ENCODE data around the gene CDHR2.

Gene CDHR2

DNA sequence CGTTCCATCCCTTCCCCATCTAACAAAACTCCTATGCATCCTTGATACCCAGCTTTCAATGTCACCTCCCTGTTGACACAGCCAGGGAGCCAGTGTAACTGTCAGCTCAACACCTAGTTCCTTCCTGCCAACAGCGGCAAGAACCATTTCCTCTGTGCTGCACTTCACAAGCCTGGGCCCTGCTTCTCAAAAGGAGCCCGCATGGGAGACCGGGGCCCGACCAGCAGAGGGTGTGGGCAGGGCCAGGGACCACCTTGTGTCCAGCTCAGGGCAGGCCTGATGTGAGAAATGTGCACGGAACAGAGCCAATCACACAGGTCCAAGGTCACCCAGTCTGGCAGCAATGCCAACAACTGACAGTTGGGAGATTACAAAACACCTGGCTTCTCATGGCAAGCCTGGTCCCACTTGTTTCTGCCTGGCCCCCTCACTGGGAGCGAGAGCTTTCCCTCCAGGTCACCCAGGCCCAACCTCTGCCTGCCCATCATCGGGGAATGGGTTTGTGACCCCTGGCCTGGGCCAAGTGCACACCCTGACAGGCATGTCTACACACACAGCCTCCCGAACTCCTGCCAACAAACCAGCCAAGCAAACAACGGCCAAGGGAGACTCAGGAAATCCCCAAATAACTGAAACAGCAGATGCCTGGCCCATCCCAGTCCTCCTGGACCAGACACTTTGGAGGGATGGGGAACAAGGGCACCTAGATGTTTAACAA lies 15.1 kb upstream of the CDHR2 start:
- Histone ChIP-seq H3K36me3 (ENCODE audit: control insufficient read depth, insufficient read depth, low read length) (peaks cover 23% of the 10 kb centered on the region), H3K27me3 (ENCODE audit: control insufficient read depth, insufficient read depth, low read length, poor library complexity, severe bottlenecking) (no peaks in the 10 kb centered on the region), H3K4me1 (ENCODE audit: control insufficient read depth, insufficient read depth, low read length) (peaks cover 24% of the 10 kb centered on the region), H3K27ac (ENCODE audit: insufficient read depth, low read depth, low read length, poor library complexity, severe bottlenecking) (no peak overlapping the region), H3K4me3 (ENCODE audit: insufficient read depth, low read depth, low read length) (no peak overlapping the region), H3K9me3 (ENCODE audit: control insufficient read depth, low read length) (no peaks in the 10 kb centered on the region)
- WGBS, 2 experiments: 82 to 85% methylated on average over 10 of the region's 10 CpGs

DNA sequence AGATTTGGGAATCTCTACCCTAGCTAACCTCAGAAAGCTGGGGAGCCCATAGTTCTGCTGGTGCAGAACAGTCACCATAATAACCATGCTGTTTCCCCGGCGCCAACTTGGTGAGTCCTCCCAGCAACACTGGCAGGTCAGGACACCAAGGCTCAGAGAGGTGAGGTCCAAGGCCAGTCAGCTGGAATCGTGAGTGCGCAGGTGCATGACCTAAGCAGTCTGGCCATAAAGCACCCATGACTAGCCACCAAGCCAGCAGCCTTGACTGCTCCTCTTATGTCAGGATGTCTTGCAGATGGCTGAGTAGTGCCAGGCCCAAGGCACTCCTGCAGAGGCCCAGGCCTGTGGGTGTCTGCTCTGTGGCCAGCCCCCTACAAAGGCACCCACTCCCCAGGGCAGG lies 14.5 kb upstream of the CDHR2 start:
- Histone ChIP-seq H3K9me3 (ENCODE audit: control insufficient read depth, low read length) (no peaks in the 10 kb centered on the region), H3K4me3 (ENCODE audit: insufficient read depth, low read depth, low read length) (no peak overlapping the region), H3K36me3 (ENCODE audit: control insufficient read depth, insufficient read depth, low read length) (peaks cover 17% of the 10 kb centered on the region), H3K27ac (ENCODE audit: insufficient read depth, low read depth, low read length, poor library complexity, severe bottlenecking) (no peak overlapping the region), H3K4me1 (ENCODE audit: control insufficient read depth, insufficient read depth, low read length) (peaks cover 24% of the 10 kb centered on the region), H3K27me3 (ENCODE audit: control insufficient read depth, insufficient read depth, low read length, poor library complexity, severe bottlenecking) (no peaks in the 10 kb centered on the region)
- 96 to 98% methylated on average over 4 of the region's 4 CpGs for WGBS, 2 experiments

DNA sequence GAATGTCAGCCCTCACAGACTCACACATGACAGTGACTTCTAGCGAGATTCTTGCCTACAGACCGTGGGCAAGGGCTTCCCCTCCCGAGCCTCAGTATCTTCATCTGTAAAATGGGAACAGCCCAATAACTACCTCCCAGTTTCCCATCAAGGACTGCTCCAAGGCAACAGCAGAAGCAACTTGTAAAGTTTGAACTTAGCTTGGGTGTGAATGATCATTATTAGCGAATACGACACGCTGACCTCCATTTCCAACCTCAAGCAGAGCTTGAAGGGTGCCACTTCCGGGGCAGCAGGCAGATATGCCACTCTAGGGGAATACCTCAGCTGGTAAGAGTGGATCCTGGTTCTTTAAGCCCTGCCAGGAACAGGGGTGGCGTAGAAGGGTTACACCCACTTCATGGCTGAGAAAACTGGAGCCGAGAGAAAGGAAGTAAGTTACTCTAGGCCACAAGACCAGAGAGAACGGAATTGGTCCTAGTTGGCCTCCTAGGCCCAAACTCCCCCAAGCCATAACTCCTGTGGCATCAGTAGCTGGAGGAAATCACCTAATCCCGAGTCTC lies 14.0 kb upstream of the CDHR2 start:
- WGBS, 2 experiments: 76% methylated on average over 11 of the region's 11 CpGs
- no peak overlapping the region for H3K27ac ChIP-seq (ENCODE audit: insufficient read depth, low read depth, low read length, poor library complexity, severe bottlenecking)

DNA sequence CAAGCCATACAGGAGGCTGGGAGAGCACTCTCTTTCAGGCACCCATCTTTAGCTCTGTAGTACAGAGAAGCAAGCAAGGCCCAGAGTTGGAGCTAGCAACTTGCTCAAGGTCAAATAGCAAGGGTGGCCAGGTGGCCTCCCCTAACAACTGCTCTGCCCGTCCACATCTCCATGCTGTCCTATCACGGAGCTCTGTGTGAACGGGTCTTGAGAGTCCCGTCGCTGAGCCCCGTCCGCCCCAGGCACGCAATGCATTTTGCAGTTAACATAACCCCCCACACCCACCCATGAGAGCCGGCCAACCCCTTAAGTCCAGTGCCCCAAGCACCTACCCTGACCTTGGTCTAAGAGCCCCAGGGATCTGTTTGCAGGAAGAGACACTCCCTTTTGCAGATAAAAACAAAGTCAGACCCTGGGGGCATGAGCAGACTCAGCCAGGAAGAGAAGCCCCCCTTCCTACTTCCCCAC lies 13.4 kb upstream of the CDHR2 start:
- H3K9me3 ChIP-seq (ENCODE audit: control insufficient read depth, low read length): no peaks in the 10 kb centered on the region
- WGBS, 2 experiments: 2 to 3% methylated on average over 9 of the region's 9 CpGs
- H3K27ac ChIP-seq (ENCODE audit: insufficient read depth, low read depth, low read length, poor library complexity, severe bottlenecking): peak overlapping the region; percentile 97
- H3K36me3 ChIP-seq (ENCODE audit: control insufficient read depth, insufficient read depth, low read length): peaks cover 16% of the 10 kb centered on the region
- H3K27me3 ChIP-seq (ENCODE audit: control insufficient read depth, insufficient read depth, low read length, poor library complexity, severe bottlenecking): no peaks in the 10 kb centered on the region
- H3K4me1 ChIP-seq (ENCODE audit: control insufficient read depth, insufficient read depth, low read length): peaks cover 24% of the 10 kb centered on the region
- peak overlapping the region; percentile 60 for H3K4me3 ChIP-seq (ENCODE audit: insufficient read depth, low read depth, low read length)

More for the DNA sequence above, 14.0 kb upstream of the CDHR2 start:
- Histone ChIP-seq H3K36me3 (ENCODE audit: control insufficient read depth, insufficient read depth, low read length) (peaks cover 16% of the 10 kb centered on the region), H3K4me3 (ENCODE audit: insufficient read depth, low read depth, low read length) (peak overlapping the region; percentile 60), H3K27me3 (ENCODE audit: control insufficient read depth, insufficient read depth, low read length, poor library complexity, severe bottlenecking) (no peaks in the 10 kb centered on the region), H3K4me1 (ENCODE audit: control insufficient read depth, insufficient read depth, low read length) (peaks cover 24% of the 10 kb centered on the region), H3K9me3 (ENCODE audit: control insufficient read depth, low read length) (no peaks in the 10 kb centered on the region)

DNA sequence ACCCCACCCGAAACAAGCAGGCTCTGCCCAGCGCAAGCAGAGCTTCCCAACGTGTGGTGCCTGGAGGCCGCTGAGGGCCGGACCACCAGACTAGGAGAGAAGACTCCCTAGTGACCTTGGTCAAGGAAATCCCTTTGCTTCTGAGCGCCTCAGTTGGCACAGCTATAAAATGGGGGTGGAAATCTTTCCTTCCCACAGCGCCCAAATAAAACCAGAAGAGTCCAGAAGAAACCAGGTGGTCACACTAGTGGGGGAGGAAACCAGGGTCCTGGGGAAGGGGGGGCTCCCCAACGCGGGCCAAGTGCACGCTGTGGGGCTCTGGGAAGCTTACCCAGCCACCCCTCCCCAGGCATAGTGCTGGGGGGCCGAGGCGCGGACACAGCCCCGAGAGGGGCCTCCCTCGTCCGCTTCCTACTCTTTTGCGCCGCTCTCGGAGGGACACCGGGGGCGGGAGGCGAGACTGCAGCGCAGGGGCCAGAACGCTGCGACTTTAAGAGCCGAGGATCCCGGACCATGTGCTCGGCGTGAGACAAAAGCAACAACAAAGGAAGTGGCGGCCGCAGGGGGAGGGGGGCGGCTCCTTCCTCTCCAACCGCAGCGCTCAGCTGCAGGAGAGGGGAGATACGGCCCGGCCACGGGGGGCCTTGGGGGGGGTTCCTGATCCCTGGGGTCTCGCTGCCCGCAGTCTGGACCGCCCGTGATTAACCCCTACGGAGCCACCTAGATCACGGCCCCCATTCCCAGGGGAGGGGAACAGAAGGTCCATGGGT lies 12.8 kb upstream of the CDHR2 start:
- H3K9me3 ChIP-seq (ENCODE audit: control insufficient read depth, low read length): no peaks in the 10 kb centered on the region
- WGBS, 2 experiments: 0% methylated on average over 43 of the region's 43 CpGs
- H3K4me3 ChIP-seq (ENCODE audit: insufficient read depth, low read depth, low read length): peak overlapping the region; percentile 60
- peaks cover 12% of the 10 kb centered on the region for H3K36me3 ChIP-seq (ENCODE audit: control insufficient read depth, insufficient read depth, low read length)
- H3K4me1 ChIP-seq (ENCODE audit: control insufficient read depth, insufficient read depth, low read length): peaks cover 26% of the 10 kb centered on the region
- peak overlapping the region; percentile 97 for H3K27ac ChIP-seq (ENCODE audit: insufficient read depth, low read depth, low read length, poor library complexity, severe bottlenecking)
- H3K27me3 ChIP-seq (ENCODE audit: control insufficient read depth, insufficient read depth, low read length, poor library complexity, severe bottlenecking): peaks cover 2% of the 10 kb centered on the region

DNA sequence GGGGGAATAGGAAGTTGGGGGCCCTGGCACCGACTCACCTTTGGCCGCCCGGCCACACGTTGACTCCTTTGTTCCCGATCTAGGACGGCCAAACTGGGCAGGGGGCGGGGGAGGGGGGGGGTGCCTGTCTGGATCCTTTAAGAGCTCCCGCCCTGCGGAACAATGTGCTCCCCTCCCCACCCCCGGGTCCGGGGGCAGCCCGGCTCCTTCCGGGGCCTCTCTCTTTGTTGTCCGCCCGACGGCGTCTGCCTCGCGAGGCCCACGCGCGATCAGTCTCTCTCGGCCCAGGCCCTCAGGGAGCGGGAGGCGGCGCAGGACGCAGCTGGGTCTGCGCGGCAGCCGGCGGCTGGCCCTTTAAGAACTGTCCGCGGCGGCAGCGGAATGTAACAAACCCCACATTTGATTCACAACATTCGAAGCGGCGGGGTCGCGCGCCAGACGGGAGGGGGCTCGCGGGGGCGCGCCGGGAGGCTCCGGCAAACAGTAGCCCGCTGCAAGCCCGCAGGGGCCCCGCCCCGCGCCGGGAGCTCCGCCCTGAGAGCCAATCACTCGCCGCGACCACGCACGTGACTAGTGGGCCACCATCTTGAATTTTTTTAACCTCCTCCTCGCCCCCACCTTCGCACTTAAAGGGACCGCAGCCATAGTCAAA lies 12.1 kb upstream of the CDHR2 start, which contains the start of gene RNF44:
Gene RNF44, minus strand, starts transcription at position 501 of the 652 bp plus-strand sequence. CDS start 4,930 bp downstream, outside the sequence.
- Histone ChIP-seq H3K4me1 (ENCODE audit: control insufficient read depth, insufficient read depth, low read length) (peaks cover 33% of the 10 kb centered on the region), H3K4me3 (ENCODE audit: insufficient read depth, low read depth, low read length) (peak within 1 kb of the TSS; percentile 60), H3K27me3 (ENCODE audit: control insufficient read depth, insufficient read depth, low read length, poor library complexity, severe bottlenecking) (peaks cover 9% of the 10 kb centered on the region), H3K27ac (ENCODE audit: insufficient read depth, low read depth, low read length, poor library complexity, severe bottlenecking) (peak within 1 kb of the TSS; percentile 97), H3K36me3 (ENCODE audit: control insufficient read depth, insufficient read depth, low read length) (peaks cover 7% of the 10 kb centered on the region), H3K9me3 (ENCODE audit: control insufficient read depth, low read length) (no peaks in the 10 kb centered on the region)
- 0% methylated on average over 63 of the region's 63 CpGs for WGBS, 2 experiments

DNA sequence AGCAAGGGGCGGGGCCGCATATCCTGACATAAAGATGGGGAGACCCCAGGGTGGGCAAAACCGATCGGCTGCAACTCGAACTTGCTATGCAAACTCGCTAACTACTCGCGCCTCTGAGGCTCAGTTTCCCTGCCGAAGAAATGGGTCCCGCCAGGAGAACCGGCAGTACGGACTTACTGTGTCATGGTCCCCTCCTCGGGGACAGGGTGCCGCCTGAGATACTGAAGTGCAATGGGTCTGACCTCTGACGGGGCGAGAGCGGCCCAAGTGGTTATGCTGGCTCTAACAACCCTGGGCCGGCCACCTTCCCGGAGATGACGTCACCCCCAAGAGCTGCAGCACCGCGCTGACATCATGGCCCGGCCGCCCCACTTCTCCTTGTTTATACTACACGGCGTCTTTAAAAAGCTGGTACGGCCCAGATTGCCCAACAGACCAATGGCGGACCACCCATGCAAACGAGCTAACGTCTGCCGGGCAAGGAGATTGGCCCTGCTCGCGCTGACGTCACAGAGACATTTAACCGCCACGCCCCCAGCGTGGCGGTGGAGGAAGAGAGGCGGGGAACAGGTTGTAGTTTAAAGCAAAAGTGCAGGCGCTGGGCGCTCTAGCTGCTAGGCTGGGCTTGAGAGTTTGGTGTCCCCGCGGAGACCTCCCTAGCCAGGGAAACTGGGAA lies 11.4 kb upstream of the CDHR2 start:
- Histone ChIP-seq H3K9me3 (ENCODE audit: control insufficient read depth, low read length) (no peaks in the 10 kb centered on the region), H3K4me3 (ENCODE audit: insufficient read depth, low read depth, low read length) (peak overlapping the region; percentile 60), H3K36me3 (ENCODE audit: control insufficient read depth, insufficient read depth, low read length) (peaks cover 6% of the 10 kb centered on the region), H3K4me1 (ENCODE audit: control insufficient read depth, insufficient read depth, low read length) (peaks cover 38% of the 10 kb centered on the region), H3K27me3 (ENCODE audit: control insufficient read depth, insufficient read depth, low read length, poor library complexity, severe bottlenecking) (peaks cover 16% of the 10 kb centered on the region), H3K27ac (ENCODE audit: insufficient read depth, low read depth, low read length, poor library complexity, severe bottlenecking) (peak overlapping the region; percentile 97)
- WGBS, 2 experiments: 0% methylated on average over 43 of the region's 43 CpGs

DNA sequence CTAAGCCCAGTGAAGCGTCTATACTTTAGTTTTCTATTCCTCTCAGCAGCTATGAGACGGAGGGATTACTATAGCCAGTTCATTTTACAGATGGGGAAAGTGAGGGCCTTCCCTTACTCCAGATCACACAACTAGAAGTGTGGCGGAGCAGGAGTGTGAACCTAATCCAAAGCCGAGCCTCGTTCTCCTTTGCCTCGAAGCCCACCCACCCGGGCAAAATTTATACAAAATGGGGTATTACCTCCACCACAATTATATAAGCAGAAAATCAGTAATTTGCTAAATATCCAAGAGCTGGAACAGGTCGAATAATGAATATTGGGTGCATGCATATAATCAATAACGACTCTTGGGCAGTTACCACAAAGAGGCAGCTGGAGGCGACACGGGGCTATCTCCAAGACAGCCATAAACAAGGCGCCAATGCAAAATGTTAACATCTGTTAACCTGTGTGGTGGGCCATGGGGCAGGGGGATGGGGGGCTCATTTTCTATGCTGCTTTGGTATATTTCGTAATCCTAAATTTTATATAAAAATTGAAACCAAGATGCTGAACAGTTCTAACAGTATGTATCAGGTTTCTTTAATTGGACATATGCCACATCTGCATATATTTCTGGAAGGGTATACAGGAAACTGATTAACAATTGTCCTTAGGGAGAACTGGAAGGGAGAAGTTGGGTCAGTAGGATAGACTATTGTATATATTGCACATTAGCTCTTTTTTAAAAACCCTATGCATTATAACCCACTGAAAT lies 10.7 kb upstream of the CDHR2 start:
- WGBS, 2 experiments: 33 to 34% methylated on average over 12 to 13 of the region's 13 CpGs
- Histone ChIP-seq H3K4me3 (ENCODE audit: insufficient read depth, low read depth, low read length) (peak overlapping the region; percentile 60), H3K27ac (ENCODE audit: insufficient read depth, low read depth, low read length, poor library complexity, severe bottlenecking) (peak overlapping the region; percentile 97), H3K9me3 (ENCODE audit: control insufficient read depth, low read length) (no peaks in the 10 kb centered on the region), H3K36me3 (ENCODE audit: control insufficient read depth, insufficient read depth, low read length) (no peaks in the 10 kb centered on the region), H3K4me1 (ENCODE audit: control insufficient read depth, insufficient read depth, low read length) (peaks cover 38% of the 10 kb centered on the region), H3K27me3 (ENCODE audit: control insufficient read depth, insufficient read depth, low read length, poor library complexity, severe bottlenecking) (peaks cover 21% of the 10 kb centered on the region)

DNA sequence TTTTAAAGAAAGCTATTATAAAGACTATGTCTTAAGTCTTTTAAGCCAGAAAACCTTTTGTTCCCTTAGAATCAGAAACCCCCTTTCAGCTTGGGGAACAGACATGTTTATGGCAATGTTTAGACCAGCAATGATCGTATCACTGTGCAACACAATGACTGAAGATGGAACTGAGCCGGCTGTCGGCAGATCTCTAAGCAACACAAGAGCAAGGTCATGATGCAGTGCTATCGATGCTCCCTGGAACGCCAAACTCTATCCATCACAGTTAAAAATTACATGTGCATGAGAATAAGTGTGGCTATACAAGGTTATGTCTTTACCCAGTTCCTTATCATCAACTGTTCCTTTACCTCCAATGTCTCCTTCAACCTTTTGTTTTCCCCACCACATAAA lies 10.2 kb upstream of the CDHR2 start:
- peaks cover 27% of the 10 kb centered on the region for H3K27me3 ChIP-seq (ENCODE audit: control insufficient read depth, insufficient read depth, low read length, poor library complexity, severe bottlenecking)
- WGBS, 2 experiments: 93 to 98% methylated on average over 4 to 5 of the region's 5 CpGs
- peaks cover 33% of the 10 kb centered on the region for H3K4me1 ChIP-seq (ENCODE audit: control insufficient read depth, insufficient read depth, low read length)
- no peaks in the 10 kb centered on the region for H3K36me3 ChIP-seq (ENCODE audit: control insufficient read depth, insufficient read depth, low read length)
- H3K9me3 ChIP-seq (ENCODE audit: control insufficient read depth, low read length): no peaks in the 10 kb centered on the region
- no peak overlapping the region for H3K27ac ChIP-seq (ENCODE audit: insufficient read depth, low read depth, low read length, poor library complexity, severe bottlenecking)
- no peak overlapping the region for H3K4me3 ChIP-seq (ENCODE audit: insufficient read depth, low read depth, low read length)
